KMS-11 (cell line): ENCODE results near the gene NUP93.

ENCODE experiments used
- H2AFZ ChIP-seq: fragments of 200-600 bp; sonication (generic); 2 replicates; pipeline ENCODE4 v1.6.1; 2016; ENCODE audit warnings: antibody characterized with exemption, mixed run types, low read depth
- H3K27ac ChIP-seq: fragments of 200-600 bp; sonication (generic); 2 replicates; pipeline ENCODE4 v1.6.1; 2016; ENCODE audit warnings: mild to moderate bottlenecking, mixed run types
- H3K27me3 ChIP-seq: fragments of 200-600 bp; sonication (generic); 2 replicates; pipeline ENCODE4 v1.6.1; 2017; ENCODE audit warnings: mild to moderate bottlenecking, low read depth, mixed run types, moderate library complexity; ENCODE audit not compliant: insufficient read depth
- H3K36me3 ChIP-seq: fragments of 200-600 bp; sonication (generic); 2 replicates; pipeline ENCODE4 v1.6.1; 2017; ENCODE audit warnings: mild to moderate bottlenecking, mixed run types; ENCODE audit not compliant: insufficient read depth
- H3K4me1 ChIP-seq: fragments of 200-600 bp; sonication (generic); 2 replicates; pipeline ENCODE4 v1.6.1; 2016; ENCODE audit warnings: mild to moderate bottlenecking, low read depth, mixed run types; ENCODE audit not compliant: poor library complexity, severe bottlenecking
- H3K4me2 ChIP-seq: fragments of 200-600 bp; sonication (generic); 2 replicates; pipeline ENCODE4 v1.7.0; 2016; ENCODE audit warnings: mild to moderate bottlenecking, mixed run types
- H3K4me3 ChIP-seq: fragments of 200-600 bp; sonication (generic); IDR thresholded peaks from 2 replicates; pipeline ENCODE4 v1.6.1; 2017; ENCODE audit warnings: low read depth, low read length, mixed read lengths; ENCODE audit not compliant: insufficient read depth
- H3K79me2 ChIP-seq: fragments of 200-600 bp; sonication (generic); 2 replicates; pipeline ENCODE4 v1.6.1; 2016; ENCODE audit warnings: low read depth, mixed run types; ENCODE audit not compliant: insufficient read depth
- H3K9ac ChIP-seq: fragments of 200-600 bp; sonication (generic); 2 replicates; pipeline ENCODE4 v1.6.1; 2016; ENCODE audit warnings: mild to moderate bottlenecking, mixed run types
- H4K20me1 ChIP-seq: fragments of 200-600 bp; sonication (generic); 2 replicates; pipeline ENCODE4 v1.6.1; 2016; ENCODE audit warnings: mild to moderate bottlenecking, mixed run types; ENCODE audit not compliant: insufficient read depth
- TF ChIP-seq, protein P1 (sequence below): fragments of 200-600 bp; sonication (generic); conservative IDR thresholded peaks from 2 replicates; pipeline ENCODE4 v1.6.1; 2017; ENCODE audit warnings: low read depth, mild to moderate bottlenecking, antibody characterized with exemption, low read length, moderate library complexity, mixed read lengths

Gene NUP93

DNA sequence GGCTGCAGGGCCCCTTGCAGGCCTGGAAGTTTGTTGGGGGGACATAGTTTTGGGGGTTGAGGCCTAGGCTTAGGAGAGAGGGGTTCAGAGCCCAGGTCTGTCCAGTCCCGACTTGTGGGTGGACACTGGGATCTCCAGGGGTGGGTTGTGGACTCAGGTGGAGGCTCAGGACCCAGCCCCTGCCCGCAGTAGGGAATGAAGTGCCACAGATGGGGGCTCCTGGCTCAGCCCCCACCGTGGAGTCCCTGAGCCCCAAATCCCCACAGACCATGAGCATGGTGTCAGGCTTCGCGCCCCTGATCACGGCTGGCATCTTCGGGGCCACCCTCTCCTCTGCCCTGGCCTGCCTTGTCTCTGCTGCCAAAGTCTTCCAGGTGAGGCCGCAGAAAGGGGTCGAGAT is 149.3 kb downstream of the NUP93 start:
- Histone ChIP-seq H3K79me2 (no peaks in the 10 kb centered on the region), H3K36me3 (no peaks in the 10 kb centered on the region), H3K4me2 (no peak overlapping the region), H4K20me1 (no peaks in the 10 kb centered on the region), H3K4me3 (no peak overlapping the region), H3K27me3 (no peaks in the 10 kb centered on the region), H2AFZ (no peak overlapping the region), H3K4me1 (no peaks in the 10 kb centered on the region), H3K9ac (no peak overlapping the region), H3K27ac (no peak overlapping the region)
- TF ChIP-seq, protein P1, sequence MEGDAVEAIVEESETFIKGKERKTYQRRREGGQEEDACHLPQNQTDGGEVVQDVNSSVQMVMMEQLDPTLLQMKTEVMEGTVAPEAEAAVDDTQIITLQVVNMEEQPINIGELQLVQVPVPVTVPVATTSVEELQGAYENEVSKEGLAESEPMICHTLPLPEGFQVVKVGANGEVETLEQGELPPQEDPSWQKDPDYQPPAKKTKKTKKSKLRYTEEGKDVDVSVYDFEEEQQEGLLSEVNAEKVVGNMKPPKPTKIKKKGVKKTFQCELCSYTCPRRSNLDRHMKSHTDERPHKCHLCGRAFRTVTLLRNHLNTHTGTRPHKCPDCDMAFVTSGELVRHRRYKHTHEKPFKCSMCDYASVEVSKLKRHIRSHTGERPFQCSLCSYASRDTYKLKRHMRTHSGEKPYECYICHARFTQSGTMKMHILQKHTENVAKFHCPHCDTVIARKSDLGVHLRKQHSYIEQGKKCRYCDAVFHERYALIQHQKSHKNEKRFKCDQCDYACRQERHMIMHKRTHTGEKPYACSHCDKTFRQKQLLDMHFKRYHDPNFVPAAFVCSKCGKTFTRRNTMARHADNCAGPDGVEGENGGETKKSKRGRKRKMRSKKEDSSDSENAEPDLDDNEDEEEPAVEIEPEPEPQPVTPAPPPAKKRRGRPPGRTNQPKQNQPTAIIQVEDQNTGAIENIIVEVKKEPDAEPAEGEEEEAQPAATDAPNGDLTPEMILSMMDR, result no peak

DNA sequence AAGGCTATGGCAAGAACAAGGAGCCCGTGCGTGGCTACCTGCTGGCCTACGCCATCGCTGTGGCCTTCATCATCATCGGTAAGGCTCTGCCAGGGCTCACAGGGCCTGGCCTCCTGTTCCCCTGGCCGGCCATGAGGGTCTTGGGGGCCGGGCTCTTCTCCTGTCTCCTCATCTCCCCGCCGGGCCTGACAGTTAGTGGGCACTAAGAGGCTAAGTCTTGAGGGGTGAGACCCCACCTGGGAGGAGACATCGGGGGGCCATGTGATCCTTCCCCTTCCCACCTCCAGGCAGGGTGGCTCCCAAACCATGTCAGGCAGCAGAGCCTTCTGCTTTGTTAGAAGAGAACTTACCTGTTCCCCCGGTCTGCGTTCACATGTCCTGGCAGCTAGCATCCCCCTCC is 150.2 kb downstream of the NUP93 start:
- TF ChIP-seq, protein P1, result no peak
- no peaks in the 10 kb centered on the region for H3K4me1 ChIP-seq
- H3K79me2 ChIP-seq, result no peaks in the 10 kb centered on the region
- no peaks in the 10 kb centered on the region for H3K27me3 ChIP-seq
- no peak overlapping the region for H3K4me3 ChIP-seq
- H3K9ac ChIP-seq, result no peak overlapping the region
- H3K27ac ChIP-seq, result no peak overlapping the region
- no peak overlapping the region for H2AFZ ChIP-seq
- no peaks in the 10 kb centered on the region for H4K20me1 ChIP-seq
- no peak overlapping the region for H3K4me2 ChIP-seq
- H3K36me3 ChIP-seq, result no peaks in the 10 kb centered on the region

DNA sequence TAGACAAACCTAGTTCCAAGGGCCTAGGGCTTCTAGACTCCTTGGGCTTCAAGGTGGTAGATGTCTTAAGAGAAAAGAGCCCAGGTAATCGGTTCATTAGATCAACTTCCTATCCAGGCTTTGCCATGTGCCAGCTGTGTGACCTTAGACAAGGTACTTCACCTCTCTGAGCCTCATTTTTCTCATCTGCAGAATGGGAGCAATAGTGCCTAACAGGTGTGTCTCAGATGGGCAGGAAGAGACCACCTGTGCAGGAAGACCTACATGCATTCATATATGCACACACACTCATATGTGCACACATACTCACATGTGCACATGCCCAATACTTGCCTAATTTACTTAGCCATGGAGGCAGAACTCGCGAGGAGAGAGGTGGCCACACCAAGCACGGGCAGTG is 150.8 kb downstream of the NUP93 start:
- no peak overlapping the region for H2AFZ ChIP-seq
- H3K36me3 ChIP-seq, result no peaks in the 10 kb centered on the region
- no peaks in the 10 kb centered on the region for H3K79me2 ChIP-seq
- no peak overlapping the region for H3K4me2 ChIP-seq
- H3K4me1 ChIP-seq, result no peaks in the 10 kb centered on the region
- H3K27ac ChIP-seq, result no peak overlapping the region
- no peak overlapping the region for H3K9ac ChIP-seq
- H4K20me1 ChIP-seq, result no peaks in the 10 kb centered on the region
- no peak overlapping the region for H3K4me3 ChIP-seq
- no peaks in the 10 kb centered on the region for H3K27me3 ChIP-seq
- TF ChIP-seq, protein P1, result no peak

DNA sequence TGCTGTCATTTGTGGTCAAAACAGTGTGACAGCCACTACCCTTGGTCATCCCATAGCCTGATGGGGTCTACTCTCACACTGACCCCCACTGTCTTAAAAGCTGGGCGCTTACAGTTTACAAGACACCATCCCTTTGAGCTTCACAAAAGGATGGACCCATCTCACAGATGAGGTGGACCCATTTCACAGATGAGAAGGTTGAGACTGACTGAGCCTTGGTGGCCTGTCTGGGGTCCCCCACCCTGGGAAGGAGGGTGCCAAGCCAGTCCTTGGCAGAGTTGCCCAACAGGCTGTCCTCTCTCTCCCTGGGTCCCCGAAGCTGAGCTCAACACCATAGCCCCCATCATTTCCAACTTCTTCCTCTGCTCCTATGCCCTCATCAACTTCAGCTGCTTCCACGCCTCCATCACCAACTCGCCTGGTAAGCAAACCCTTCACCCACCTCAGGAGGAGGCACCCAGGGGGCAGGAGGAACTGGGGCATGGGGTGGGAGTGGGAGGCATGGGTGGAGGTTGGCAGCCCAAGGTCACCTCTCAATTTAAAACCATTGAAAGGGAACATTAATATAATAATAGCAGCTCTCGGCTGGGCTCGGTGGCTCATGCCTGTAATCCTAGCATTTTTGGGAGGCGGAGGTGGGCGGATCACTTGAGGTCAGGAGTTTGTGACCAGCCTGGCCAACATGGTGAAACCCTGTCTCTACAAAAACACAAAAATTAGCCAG is 152.3 kb downstream of the NUP93 start:
- Histone ChIP-seq H2AFZ (no peak overlapping the region), H3K4me1 (no peaks in the 10 kb centered on the region), H3K36me3 (no peaks in the 10 kb centered on the region), H3K9ac (no peak overlapping the region), H3K4me3 (no peak overlapping the region), H3K27me3 (no peaks in the 10 kb centered on the region), H4K20me1 (no peaks in the 10 kb centered on the region), H3K79me2 (no peaks in the 10 kb centered on the region), H3K27ac (no peak overlapping the region), H3K4me2 (no peak overlapping the region)
- TF ChIP-seq, protein P1, result no peak
